ENCODE results near the gene NADSYN1.
"Not testable (repeated sequence)": the region's sequence is repeated elsewhere in the genome, so short reads cannot be mapped to it uniquely, and the experiment has no call there.

The NADSYN1 gene

DNA sequence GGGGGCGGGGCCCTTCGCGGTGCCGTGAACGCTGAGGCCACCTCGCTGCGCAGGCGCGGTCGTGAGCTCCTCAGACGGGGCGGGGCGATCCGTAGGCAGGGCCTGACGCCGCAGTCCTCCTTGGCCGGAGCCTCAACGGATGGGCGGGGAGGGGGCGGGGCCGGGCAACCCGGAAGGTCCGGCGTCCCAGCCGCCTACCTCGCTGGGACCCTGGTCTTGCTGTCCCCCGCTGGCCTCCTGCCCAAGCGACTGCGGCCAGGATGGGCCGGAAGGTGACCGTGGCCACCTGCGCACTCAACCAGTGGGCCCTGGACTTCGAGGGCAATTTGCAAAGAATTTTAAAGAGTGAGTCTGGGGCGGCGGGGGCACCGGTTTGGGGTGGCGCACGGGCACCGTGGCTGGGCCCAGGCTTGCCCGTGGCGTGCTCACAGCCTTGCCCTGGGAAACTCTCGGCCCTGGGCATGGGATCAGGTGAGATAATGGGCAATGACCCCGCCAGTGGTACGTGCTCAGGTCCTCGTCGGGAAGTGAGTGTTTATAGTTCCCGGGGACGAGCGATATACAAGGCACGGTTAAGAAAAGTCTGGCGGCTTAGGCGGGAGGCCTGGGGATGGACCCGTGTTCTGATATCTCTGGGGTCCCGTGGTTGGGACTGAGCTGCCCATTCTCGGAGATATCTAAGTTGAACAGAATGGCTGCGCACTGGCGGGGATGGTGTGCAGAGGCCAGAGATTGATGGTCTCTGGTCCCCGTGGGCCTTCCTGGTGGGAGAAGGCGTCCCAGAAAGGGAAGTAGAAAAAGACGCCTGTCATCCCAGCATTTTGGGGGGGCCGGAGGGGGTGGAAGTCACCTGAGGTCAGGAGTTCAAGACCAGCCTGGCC is at the start of gene NADSYN1:
Gene NADSYN1 (plus strand): TSS at position 167 of the 881 bp plus-strand sequence. CDS start 94 bp downstream, at position 261.
- DNase-seq, result peak; percentile 82 to 92 (median 90)

DNA sequence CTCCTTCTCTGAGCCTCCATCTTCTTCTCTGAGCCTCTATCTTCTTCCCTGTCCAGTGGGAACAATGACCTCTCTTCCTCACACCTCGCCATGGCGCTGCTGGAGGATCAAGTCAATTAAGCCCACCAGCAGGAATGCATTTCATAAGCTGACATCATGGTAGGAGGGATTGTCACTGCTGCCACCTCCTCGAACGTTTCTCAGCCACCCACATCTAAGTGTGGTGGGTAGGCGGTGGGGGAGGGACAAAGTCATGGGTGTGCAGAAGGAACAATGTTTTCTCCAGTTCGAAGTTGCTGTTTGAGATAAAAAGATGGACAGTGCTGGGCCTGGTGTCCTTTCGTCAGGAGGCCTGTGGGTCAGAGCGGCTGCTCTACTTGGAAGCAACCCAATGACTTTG is 48.8 kb upstream of the NADSYN1 start:
- DNase-seq, result no peak

DNA sequence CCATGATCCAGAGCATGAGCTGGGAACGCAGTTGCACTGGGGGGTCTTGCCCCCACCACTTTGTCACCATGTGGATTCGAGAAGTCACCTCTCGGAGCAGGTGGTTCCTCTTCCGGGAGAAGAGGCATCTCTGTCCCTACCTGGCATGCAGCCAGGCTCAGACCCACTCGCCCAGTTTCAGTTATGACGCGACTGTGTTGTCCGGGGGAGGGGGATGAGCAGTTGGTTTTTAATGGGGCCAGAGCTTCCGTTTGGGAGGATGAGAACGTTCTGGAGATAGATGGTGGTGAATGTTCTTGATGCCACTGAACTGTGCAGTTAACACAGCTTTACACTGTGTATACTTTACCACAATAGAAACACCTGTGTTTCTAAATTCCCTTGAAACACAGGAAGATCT is 46.3 kb upstream of the NADSYN1 start:
- no peak for DNase-seq

DNA sequence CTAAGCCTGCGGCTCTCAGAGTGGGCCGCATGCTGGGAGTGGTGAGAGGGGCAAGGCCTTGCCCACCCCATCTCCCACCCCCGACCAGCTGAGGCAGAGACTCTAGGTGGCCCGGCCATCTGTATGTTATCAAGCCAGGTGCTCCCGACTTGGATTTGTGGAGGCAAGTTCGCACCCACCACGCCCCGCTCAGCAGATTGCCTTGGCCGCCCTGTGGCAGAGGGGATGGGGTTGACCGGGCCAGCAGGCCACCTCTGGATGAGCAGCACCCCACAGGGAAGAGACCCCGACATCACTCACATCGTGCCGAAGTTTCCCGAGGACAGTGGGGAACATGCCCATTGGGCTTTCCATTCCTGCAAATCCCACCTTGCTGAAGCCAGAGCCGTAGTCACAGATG is 45.6 kb upstream of the NADSYN1 start:
- DNase-seq, result no peak

DNA sequence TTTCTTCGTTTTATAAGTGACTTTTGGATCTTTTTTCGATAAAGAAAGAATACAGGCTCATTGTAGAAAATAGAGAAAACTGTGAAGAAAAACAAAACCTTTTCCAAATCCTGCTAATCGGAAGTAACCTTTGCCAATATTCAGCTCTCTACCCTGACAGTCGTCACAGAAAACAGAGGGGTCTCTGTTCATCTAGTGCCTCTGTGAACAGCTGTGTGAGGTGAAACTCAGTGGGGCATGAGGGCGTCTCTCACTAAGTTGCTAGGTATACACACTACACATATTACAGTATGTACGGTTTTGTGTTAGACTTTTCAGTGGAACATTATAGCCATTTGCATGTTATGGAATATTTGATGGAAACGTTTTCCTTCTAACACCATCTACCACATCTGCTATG is 44.2 kb upstream of the NADSYN1 start:
- DNase-seq, result no peak

DNA sequence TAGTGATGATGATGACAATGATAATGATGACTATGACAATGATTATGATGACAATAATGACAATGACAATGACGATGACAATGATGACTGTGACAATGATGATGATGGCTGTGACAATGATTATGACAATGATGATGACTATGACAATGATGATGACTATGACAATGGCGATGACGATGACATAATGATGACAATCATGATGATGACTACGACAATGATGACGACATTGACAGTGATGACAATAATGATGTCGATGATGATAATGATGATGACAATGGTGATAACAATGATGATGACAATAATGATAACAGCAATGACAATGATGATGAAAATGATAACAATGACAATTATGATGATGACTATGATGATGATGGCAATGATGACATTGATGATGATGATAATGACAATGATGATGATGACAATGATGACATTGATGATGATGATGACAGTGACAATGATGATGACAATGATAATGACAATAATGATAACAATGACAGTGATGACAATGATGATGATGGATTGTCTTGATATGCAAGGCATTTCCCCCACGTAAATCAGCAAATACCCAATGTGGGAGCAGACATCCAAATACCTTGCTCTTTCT is 42.5 kb upstream of the NADSYN1 start:
- DNase-seq, result no peak

DNA sequence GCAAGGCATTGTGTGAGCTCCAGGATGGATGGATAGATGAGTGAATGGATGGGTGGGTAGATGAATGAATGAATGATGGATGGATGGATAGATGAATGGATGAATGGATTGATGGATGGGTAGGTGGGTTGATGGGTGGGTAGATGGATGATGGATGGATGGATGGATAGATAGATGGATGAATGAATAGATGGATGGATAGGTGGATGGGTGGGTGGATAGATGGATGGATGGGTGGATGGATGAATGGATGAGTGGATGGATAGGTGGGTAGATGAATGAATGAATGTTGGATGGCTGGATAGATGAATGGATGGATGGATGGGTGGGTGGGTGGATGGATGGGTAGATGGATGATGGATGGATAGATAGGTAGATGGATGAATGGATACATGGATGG is 38.4 kb upstream of the NADSYN1 start:
- no peak for DNase-seq

DNA sequence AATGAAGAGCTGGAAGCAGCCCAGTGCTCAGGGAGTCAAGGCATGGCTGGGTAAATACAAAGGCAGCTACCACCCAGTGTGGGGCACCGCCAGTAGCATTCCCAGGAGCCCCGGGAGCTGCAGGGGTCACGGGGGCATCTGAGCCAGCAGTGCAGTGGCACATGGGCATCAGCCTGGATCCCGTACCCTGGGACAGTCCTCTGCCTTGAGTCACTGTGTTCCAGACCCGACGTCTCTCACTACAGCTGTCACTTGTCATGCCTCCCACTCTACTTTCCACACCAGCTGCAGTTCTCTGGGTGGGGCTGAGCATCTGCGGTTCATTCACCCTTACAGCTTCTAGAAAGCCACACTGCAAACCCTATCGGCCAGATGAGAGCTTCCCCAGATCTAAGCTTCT is 34.4 kb upstream of the NADSYN1 start:
- no peak for DNase-seq

DNA sequence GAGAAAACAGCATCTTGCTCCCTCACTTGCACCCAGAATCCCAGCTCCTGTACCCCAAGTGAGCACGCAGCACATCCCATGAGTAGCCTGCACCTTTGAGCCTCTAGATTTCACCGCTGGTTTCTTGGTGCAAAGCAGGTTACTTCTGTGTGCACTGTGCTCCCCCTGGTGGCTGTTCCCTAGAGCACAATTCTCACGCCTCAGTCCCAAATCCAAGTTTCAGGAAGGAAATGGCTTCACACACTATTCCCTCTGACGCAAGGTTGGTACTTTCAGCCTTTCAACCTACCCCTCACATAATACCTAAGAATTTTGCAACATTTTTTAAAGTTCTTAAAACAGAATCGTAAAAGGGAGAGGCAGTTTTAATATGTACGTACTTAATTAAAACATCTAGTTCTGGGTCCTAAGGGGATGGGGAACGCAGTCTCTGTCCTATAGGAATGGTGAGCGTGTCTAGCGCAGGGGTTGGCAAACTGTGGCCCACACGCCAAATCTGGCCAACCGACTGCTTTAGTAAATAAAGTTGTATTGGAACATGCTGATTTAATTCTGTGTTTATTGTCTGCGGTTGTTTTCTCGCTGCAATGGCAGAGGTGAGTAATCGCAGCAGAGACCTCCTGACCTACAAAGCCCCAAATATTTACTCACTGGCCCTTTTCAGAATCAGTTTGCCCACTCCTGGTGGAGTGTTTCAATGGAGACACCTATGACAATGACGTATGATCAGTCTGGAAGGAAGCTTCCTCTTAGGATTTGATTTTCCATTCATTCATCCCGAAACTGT is 32.4 kb upstream of the NADSYN1 start:
- DNase-seq, result no peak

DNA sequence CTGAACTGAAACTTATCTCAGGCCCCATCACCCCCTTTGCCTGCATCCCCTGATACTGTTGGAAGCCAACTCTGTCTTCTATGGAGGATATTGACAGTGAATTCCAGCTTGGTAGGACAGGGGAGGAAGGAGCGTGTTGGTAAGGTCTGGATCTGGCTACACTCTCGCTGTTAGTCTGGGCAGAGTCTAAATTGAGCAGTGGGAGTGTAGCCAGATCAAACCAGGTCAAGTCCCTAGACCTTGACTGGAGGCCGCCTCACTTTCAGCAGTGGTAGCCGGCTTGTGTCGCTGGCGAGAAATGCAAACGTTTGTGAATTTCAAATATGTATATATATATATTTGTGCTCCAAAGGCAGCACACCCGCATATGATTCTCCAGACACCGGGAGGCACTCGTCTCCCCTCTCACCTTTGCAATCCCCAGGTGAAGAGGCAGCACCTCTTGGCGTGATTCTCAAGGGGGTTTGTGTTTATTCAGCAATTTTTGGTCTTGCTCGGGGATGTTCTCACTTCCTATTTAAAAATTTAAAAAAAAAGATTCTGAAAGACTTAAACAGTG is 31.5 kb upstream of the NADSYN1 start:
- DNase-seq, result no peak

DNA sequence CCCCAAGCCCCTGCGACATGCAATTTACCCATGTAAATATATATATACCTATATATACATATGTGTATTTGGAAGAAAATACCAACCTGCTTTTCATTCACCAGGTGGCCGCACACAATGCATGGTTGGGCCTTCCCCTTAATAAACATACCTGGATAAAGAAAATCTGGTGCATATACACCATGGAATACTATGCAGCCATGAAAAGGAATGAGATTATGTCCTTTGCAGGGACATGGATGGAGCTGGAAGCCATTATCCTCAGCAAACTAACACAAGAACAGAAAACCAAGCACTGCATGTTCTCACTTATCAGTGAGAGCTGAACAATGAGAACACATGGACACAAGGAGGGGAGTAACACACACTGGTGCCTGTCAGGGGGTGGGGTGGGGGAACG is 30.7 kb upstream of the NADSYN1 start:
- DNase-seq, result not testable (repeated sequence)

DNA sequence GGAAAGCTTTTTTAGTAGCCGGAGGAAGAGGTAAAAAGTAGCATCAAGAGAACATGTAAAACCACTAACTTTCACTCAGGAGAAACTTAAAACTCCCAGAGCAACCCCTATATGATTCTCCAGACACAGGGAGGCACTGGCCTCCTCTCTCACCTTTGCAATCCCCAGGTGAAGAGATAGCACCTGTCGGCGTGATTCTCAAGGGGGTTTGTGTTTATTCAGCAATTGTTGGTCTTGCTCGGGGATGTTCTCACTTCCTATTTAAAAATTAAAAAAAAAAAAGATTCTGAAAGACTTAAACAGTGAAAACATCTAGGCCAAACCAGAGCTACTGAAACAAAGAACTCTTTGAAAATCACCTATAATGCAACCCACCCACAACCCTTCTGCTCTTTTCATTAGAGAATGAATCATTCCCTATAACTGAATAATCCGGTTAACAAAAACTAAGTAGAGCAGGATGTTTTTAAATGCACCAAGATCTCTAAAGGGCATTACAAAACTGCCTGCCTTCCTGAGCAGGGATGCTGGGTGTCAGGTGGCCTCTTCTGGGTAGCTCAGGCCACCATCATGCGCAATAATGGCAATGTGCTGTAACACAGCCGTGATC is 29.7 kb upstream of the NADSYN1 start:
- DNase-seq, result no peak

DNA sequence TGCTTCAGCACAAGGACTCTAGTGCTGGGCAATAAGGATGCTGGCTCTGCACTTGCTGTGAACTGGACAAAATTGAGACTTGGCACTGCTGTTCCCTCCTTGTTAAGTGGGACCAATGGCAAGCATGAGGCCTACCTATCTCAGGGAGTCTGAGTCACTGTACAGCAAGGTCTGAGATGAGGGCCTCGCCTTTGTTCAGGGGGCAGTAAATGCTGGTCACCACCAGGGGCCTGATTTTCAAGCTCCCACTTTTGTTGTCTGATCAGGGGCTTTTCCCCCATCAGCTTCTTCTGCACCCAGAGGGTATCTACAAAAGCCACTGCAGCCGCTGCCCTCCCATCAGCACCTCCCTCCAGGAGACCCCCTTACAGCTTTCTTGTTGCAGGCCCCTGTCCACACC is 27.6 kb upstream of the NADSYN1 start:
- no peak for DNase-seq

DNA sequence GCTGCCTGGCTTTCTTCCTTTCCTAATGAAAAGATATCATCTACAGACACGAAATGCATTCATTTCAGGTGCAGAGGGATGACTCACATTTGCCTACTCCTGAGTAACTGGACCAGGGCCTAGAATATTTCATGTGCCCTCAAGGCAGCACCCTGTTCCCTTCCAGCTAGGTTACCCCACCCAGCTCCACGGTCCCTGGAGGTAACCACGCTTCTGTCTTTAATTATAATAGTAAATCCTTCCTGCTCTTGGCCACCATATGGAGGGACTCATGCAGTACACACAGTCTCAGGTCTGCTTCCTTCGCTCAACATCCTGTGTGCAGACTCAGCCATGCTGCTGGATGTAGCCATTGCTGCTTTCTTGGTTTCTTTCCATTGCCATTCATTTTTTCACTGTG is 27.1 kb upstream of the NADSYN1 start:
- no peak for DNase-seq

DNA sequence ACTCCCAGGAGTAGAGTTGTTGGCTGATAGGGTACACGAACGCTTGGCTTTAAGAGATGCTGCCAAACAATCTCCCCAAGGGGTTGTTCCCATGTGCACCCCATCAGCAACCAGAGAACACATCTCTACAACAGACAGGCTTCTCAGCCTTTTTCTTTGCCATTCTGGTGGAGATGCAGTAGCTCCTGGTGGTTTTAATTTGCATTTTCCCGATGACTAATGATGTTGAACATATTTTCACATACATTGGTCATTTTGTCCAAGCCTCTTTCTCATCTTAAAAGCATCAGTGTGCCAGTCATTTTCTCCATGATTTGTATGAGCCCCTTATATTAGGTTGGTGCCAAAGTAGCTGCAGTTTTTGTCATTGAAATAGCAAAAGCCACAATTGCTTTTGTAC is 26.6 kb upstream of the NADSYN1 start:
- no peak for DNase-seq

DNA sequence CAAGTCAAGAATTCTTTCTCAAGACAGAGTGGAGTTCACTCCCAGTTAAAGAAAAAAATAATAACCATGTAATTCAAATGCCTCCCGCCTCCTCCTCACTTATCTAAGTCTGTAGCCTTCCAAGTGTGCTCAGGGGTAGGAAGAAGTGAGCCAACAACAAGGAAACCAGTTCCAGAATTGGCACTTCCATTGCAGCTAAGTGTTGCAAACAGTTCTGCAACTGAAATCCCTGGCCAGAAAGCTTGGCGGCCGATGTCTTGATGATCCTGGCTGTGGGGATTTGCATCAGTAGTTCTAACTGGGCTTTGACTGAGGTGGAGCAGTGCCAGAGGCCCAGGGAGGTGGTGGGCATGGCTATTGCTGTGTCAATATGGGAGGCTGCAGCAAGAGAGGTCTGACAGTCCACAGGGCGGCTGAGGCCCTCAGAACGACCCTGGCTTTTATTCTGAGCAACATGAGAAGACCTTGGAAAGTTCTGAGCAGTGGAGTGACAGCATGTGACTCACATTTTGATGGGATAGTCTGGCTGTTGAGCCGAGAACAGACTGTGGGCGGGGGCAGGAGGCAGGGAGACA is 24.1 kb upstream of the NADSYN1 start:
- DNase-seq, result no peak

DNA sequence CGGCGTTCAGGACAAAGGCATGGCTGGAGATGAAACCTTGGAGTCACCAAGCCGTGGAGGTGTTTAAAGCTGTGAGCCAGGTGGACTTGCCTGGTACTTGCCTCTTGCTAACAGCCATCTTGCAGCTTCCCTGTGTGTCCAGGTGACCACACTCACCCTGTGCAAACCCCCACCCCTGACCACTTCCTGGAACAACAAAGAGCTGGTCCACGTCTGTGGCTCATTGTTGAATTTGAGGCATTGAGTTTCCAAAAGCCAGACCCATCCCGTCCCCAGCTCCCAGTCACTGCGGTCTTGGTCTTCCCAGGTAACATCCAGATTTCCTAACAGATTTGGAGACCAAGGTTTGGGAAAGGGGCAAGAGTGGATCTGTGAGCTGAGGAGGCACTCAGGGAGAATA is 23.3 kb upstream of the NADSYN1 start:
- DNase-seq, result no peak

DNA sequence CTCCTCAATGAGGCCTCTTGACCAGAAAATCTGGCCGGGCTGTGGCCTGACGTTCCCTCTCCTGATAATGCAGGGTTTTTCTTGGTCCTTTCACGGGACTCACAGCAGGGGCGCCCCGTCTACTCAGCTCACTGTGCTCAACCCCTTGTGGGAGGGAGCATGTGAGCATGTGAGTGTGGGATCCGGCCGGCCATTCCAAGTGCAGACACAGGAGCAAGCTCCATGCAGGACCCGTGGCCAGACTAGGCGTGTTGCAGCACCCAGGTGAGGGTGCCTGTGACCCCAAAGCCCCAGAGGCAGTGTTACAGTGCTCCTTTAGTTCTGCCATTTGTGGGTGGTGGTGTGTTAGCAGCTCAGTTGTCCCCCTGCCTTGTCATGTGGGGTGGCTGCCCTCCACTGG is 22.8 kb upstream of the NADSYN1 start:
- DNase-seq, result no peak

DNA sequence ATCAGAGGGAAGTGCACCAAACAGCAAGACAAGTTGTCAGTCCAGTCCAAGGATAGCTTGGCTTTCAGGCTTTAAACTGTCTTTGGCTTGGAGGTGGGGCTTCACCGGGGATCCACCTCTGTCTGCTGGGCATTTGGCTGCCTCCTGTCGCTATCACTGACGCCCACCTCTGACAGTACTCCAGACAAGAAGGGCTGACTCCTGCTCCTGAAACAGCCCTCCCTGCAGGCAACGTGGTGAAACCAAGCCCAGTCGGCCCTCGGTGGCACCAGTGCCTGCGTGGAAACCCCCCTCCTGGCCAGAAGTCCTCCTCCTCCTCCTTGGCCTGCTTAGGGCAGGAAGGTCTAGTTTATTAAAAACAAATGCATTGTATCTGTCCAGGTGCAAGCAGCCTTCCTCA is 21.7 kb upstream of the NADSYN1 start:
- DNase-seq, result no peak

DNA sequence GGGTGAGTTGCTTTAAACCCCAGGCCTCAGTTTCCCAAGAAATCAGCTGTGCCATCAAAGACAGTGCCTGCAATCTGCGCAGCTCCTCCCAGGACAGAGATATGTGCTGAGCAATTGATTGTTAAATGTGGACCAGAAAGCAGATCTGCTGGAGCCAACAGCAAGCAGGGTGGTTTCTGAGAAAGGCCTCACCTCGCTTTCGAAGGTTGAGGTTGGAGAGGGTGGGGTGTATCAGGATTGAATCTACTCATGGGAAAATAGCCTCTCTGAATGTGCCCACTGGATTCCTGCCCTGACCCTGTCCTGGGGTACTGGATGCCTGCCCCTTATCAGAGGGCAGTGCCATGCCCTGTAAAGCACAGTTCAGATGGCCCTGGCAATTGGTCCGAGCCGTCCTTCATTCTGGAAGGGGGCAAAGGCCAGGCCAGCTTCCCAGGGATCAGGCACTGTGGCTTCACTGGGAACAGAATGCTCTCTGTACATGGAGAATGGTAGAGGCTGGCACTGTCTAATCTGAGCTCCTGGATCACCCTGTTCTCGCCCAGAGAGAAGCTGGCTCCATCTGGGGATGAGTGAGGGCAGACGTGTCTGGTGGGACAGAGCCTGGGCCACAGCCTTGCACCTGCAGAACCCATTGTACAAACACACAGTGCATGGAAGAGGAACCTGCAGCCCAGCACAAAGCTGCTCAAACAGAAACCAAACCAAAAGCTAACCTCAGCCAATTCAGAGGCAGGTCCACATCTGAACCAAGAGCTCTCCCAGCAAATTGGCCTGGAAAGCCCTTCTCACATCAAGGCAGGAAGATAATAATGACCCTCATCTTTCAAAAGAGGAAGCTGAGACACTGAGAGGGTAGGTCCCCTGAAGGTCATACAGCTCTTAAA is 20.0 kb upstream of the NADSYN1 start:
- DNase-seq, result no peak

DNA sequence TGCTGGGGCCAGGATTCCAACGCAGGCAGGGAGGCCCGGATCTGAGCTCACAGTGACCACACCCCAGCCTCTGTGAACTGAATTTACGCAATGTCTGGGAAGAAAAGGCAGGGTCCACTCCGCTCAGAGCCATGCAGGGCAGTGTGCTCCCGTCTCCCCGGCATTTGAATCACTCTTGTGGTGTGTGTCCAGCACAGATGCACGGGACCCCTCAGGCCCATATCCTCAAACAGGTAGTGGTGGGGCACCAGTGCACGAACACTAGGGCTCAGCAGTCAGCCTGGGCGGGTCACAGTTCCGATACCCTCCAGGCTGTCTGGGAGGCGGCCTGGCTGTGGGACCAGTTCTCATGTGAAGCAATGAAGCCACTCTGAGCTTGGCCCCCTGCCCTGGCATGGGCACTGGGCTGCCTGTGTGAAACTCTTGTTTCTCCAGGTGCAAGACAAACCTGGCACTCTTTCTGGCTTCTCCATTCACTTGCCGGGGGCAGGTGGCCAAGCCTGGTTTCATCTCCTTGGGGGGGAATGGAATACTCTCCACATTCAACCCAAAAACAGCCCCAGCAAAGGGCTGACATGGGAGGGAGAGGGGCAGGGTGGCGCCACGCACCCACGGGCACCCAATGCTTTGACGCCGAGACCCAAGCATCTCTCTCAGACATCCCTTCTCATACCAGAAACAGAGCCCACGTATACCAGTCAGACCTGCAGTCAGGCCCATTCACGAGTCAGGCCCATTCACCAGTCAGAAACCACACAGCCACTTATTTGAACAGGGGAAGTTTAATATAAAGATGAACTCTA is 19.2 kb upstream of the NADSYN1 start:
- no peak for DNase-seq
